Measurements from ENCODE around the gene C2orf92. TPM values are rescaled to one million over a fixed set of nuclear protein-coding genes. Genes with fewer than 3 reads are reported as not detected.

C2orf92 gene
- total RNA-seq, 1 experiment from 2014 or later: 6.0 TPM

GRCh38 chr2:97645695-97646629 lies 23.6 kb upstream of the C2orf92 start, which contains the start of gene COX5B:
Gene COX5B, plus strand, starts transcription at chr2:97646062. Its CDS starts 25 bp downstream, at chr2:97646087.
- no peak for TF ChIP-seq TCF7L2 (IDR thresholded peaks at IDR 0.05; ENCODE audit: low read depth, low read length)
- peak; percentile 94 for TF ChIP-seq POLR2AphosphoS5 (IDR thresholded peaks at IDR 0.05; ENCODE audit: low read depth, low read length)
- peak; percentile 29 to 52; a peak in 1 of 4 replicates for TF ChIP-seq REST (IDR thresholded peaks at IDR 0.05; ENCODE audit: insufficient read depth in 1 of 2, low read depth in 2 of 2, low read length in 1 of 2)
- Histone ChIP-seq H3K4me1 (ENCODE audit: control insufficient read depth, insufficient read depth, low read length) (peaks cover 7% of the 10 kb centered on the region; the same call in 1 of the 2 replicates), H3K36me3 (ENCODE audit: control insufficient read depth, insufficient read depth, low read length) (peaks cover 17% of the 10 kb centered on the region), H3K27ac (ENCODE audit: low read length) (peak within 1 kb of the TSS; percentile 86), H3K27me3 (ENCODE audit: control insufficient read depth, insufficient read depth, low read length) (no peaks in the 10 kb centered on the region), H3K9me3 (ENCODE audit: control insufficient read depth, insufficient read depth, low read depth, low read length) (no peaks in the 10 kb centered on the region), H3K4me3 (ENCODE audit: low read depth in 2 of 2, low read length in 2 of 2) (peak within 1 kb of the TSS; percentile 91 to 94)
- POLR2A ChIA-PET: interaction anchor here (0.6 to 1.2 kb wide), 3 partner anchors 16 to 183 kb away, joined by 3 to 12 read pairs (median 7); no protein-coding TSS in a partner anchor
- peak; percentile 80 for DNase-seq (ENCODE audit: low read depth, low spot score)
- BruUV-seq (replicated peaks): no TSS peak
- intact Hi-C loops (cut with micrococcal nuclease; ENCODE audit: unreplicated experiment) (no loop called here), in situ Hi-C loops (cut with HindIII; ENCODE audit: low pct_unique_long_range_greater_than_20kb, low sequenced_read_pairs) (no loop called here)
- peak; percentile 99 for ATAC-seq
- CTCF ChIA-PET: interaction anchor here (0.6 to 0.8 kb wide), 2 partner anchors 53 to 55 kb away, joined by 3 to 4 read pairs; no protein-coding TSS in a partner anchor

GRCh38 chr2:97646977-97647376 lies 22.5 kb upstream of the C2orf92 start:
- ATAC-seq (no peak), DNase-seq (ENCODE audit: low read depth, low spot score) (no peak)
- peak overlapping the region; percentile 91 to 94 for H3K4me3 ChIP-seq (ENCODE audit: low read depth in 2 of 2, low read length in 2 of 2)
- H3K27me3 ChIP-seq (ENCODE audit: control insufficient read depth, insufficient read depth, low read length): no peaks in the 10 kb centered on the region
- CTCF ChIA-PET: no interaction called here
- in situ Hi-C loops (cut with HindIII; ENCODE audit: low pct_unique_long_range_greater_than_20kb, low sequenced_read_pairs) (no loop called here), intact Hi-C loops (cut with micrococcal nuclease; ENCODE audit: unreplicated experiment) (no loop called here)
- peaks cover 7% of the 10 kb centered on the region; the same call in 1 of the 2 replicates for H3K4me1 ChIP-seq (ENCODE audit: control insufficient read depth, insufficient read depth, low read length)
- TF ChIP-seq CTCF (IDR thresholded peaks at IDR 0.05): no peak
- no peak for TF ChIP-seq REST (IDR thresholded peaks at IDR 0.05; ENCODE audit: insufficient read depth in 1 of 2, low read depth in 2 of 2, low read length in 1 of 2)
- no peak for TF ChIP-seq POLR2AphosphoS5 (IDR thresholded peaks at IDR 0.05; ENCODE audit: low read depth, low read length)
- no peak for TF ChIP-seq SIN3A (IDR thresholded peaks at IDR 0.05; ENCODE audit: borderline replicate concordance, insufficient read depth, low read depth, low read length)
- no peak for TF ChIP-seq TCF7L2 (IDR thresholded peaks at IDR 0.05; ENCODE audit: low read depth, low read length)
- BruUV-seq (replicated peaks): TSS peak; percentile 90
- H3K36me3 ChIP-seq (ENCODE audit: control insufficient read depth, insufficient read depth, low read length): peaks cover 17% of the 10 kb centered on the region
- no peaks in the 10 kb centered on the region for H3K9me3 ChIP-seq (ENCODE audit: control insufficient read depth, insufficient read depth, low read depth, low read length)
- POLR2A ChIA-PET: interaction anchor here (1.2 kb wide), 1 partner anchor 15 kb away, joined by 12 read pairs; no protein-coding TSS in a partner anchor
- peak overlapping the region; percentile 82; the same call in 1 of the 2 replicates for H3K27ac ChIP-seq (ENCODE audit: low read length)
